Renal cortex interstitium (tissue), 11 donors: ENCODE measurements around the gene BFAR. TPM values are rescaled to one million over a fixed set of nuclear protein-coding genes. Genes with fewer than 3 reads are reported as not detected.
"Not testable (repeated sequence)": the region's sequence is repeated elsewhere in the genome, so short reads cannot be mapped to it uniquely, and the experiment has no call there.

ENCODE experiments used
- DNase-seq, 11 donors: peaks; one replicate each; pipeline ENCODE4 v3.0.0-alpha.2; 2013; ENCODE audit warnings: low read depth in 9 of 11, low spot score in 4 of 11; ENCODE audit errors: extremely low read depth in 1 of 11
- polyA plus RNA-seq, 3 donors: library from polyadenylated mRNA; unstranded; fragments of 120-200 nt; gene quantifications; one replicate each; pipeline ENCODE4 v1.2.1, GENCODE V29; 2013; ENCODE audit not compliant: insufficient read length in 3 of 3

The BFAR gene
- polyA plus RNA-seq, 3 donors: 63.0 to 80.4 (median 64.2) TPM

- DNase-seq: no peak
These were observed 43.9 kb downstream of the BFAR start for GRCh38 chr16:14676633-14677032.

- no peak for DNase-seq
These were observed 44.9 kb downstream of the BFAR start for GRCh38 chr16:14677627-14678026.

DNA sequence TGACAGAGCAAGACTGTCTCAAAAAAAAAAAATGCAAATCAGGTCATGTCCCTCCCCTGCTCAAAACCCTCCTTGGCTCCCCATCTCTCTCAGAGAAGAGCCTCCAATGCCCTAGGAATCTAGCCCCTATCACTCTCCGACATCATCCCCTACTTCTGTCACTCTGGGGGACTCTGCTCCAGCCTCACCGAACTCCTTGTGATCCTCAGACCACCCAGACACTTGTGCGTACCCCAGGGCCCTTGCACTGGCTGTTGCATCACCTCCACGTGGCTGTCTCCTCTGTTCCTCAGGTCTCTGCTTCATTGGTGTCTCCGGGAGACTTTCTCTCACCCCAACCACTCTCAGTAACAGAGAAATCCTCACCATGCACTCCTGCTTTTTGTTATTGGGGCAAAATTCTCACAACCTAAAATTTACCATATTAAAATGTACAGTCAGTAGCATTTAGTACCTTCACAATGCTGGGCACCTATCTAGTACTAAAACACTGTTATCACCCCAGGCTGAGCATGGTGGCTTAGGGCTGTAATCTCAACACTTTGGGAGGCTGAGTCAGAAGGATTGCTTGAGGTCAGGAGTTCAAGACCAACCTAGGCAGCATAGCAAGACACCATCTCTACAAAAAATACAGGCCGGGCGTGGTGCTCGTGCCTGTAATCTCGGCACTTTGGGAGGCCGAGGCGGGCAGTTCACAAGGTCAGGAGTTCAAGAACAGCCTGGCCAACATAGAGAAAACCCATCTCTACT, 46.2 kb downstream of the BFAR start:
- DNase-seq: no peak

GRCh38 chr16:14680396-14680795, 47.6 kb downstream of the BFAR start:
- DNase-seq: not testable (repeated sequence)

- no peak for DNase-seq
These were observed 48.4 kb downstream of the BFAR start for GRCh38 chr16:14681115-14681514.

GRCh38 chr16:14682121-14682520, 49.4 kb downstream of the BFAR start:
- no peak for DNase-seq

- not testable (repeated sequence) for DNase-seq
These were observed 53.4 kb downstream of the BFAR start for GRCh38 chr16:14685870-14686793.

DNA sequence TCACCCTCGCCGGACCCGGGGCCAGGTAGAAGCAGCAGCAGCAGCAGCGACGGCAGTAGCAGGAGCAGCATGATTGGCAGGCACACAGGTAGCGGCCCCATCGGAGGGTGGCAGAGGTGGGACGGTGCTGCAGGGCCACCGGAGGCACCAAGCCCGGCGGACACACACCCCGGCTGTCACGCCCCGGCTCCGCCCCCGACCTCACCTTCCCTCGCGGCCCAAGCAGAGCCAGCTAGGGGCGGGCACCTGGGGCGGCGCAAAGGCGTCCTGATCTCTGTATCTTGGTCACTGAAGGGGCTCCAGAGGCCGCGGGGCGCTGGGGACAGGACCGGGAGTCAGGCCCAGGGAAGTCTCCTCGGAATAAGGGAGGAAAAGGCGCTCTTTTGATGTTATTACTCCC, 61.4 kb downstream of the BFAR start, which contains the start of gene PLA2G10:
Gene PLA2G10 (minus strand): TSS at position 180 of the 400 bp plus-strand sequence. CDS start 79 bp downstream, at position 101.
- DNase-seq: not testable (repeated sequence)

GRCh38 chr16:14701859-14702258, 69.1 kb downstream of the BFAR start:
- not testable (repeated sequence) for DNase-seq

DNA sequence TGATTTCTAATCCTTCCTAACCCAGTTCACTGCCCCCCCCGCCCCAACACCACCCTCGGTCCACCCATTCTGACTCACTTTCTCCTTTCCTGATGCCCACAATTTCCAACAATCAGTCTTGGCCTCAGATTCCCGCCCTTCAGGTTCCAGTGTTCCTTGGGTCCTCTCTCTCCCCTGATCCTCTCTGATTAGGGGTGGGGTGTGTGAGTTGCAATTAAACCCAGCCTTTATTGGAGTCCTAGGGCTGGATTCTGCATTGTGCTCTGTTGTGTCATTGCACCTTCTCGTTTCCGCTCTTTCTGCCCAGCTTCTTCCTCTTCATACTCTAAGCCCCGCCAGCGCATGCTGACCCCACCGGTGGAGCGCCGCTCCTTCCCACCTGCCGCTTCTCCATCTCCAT, 69.9 kb downstream of the BFAR start:
- DNase-seq: not testable (repeated sequence)

- not testable (repeated sequence) for DNase-seq
These were observed 70.6 kb downstream of the BFAR start, which contains the start of gene NPIPA3 for GRCh38 chr16:14703156-14704011. Gene NPIPA3 (plus strand): TSS chr16:14703411. CDS start chr16:14708944, 5,533 bp downstream.

Other genes starting within 250 kb of the BFAR start
- 10 to 100 TPM; 35.3 to 44.3 (median 35.3) TPM for gene PARN, start 2.7 kb upstream of the BFAR start, polyA plus RNA-seq
- under 1 TPM; 0.26 to 0.77 (median 0.47) TPM for gene PLA2G10, start 61.4 kb downstream of the BFAR start, polyA plus RNA-seq
- gene NPIPA3, start 70.5 kb downstream of the BFAR start, polyA plus RNA-seq: 10 to 100 TPM in 1 of 3 donors, 1 to 10 TPM in 1, not detected in 1; 2.1 to 19.0 TPM
- gene NPIPA2, start 109.6 kb downstream of the BFAR start, polyA plus RNA-seq: 1 to 10 TPM in 1 of 3 donors, not detected in 2; 9.8 TPM
- 10 to 100 TPM; 71.8 to 86.5 (median 77.8) TPM for gene NOMO1, start 200.8 kb downstream of the BFAR start, polyA plus RNA-seq